GM18868 (cell line): Measurements from ENCODE around the gene UBE2V1.
"Not testable (repeated sequence)": the region's sequence is repeated elsewhere in the genome, so short reads cannot be mapped to it uniquely, and the experiment has no call there.

Source experiments
- ATAC-seq: cut with Tn5 transposase; IDR thresholded peaks from one replicate; pipeline ENCODE4 v1.9.1; 2021; ENCODE audit warnings: mild to moderate bottlenecking, moderate library complexity; ENCODE audit not compliant: unreplicated experiment

The UBE2V1 gene

DNA sequence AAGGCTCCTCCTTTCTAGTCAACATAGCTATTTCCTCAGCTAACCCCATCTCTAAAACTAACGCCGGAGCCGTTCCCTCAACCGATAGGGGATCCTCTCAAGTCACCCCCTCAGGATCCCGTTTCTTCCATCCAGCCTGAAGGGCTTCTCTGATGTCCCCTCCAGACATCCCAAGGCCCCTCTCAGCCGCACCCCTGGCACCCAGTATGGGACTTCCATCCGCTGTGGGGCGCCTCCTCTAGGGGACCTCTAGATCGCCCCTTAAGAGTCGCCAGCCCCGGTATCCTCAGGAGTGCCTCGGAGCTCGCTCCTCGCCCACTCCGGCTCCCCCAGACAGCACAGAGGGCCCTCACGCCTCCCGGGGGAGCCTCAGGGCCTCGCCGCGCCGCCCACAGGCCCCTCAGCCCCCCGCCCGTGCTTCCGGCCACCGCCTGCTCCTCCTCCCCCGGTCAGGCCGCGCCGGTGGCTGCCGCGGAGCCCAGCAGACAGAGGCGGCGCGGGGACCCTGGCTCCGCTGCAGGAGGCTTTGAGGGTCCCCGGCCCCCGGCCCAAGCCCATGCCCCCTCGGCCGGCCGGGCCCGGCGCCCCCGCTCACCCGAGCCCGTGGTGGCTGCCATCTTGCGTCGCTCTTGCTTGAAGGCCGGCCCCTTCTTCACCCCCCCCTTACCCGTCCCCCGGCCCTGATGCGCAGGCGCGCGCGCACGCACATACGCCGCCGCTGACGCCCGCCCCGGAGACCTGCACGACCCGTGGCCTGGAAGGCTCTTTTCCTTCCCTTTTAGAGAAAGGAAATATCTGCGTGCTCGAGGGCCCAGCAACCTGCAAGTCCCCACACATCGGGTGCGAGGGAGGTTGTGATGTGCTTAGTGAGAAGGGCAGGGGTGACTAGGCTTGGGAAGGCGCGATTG is at the start of gene UBE2V1:
UBE2V1 (minus strand) TSS at position 639 of the 908 bp plus-strand sequence; CDS start at position 617, 22 bp downstream.
- peak; percentile 48 for ATAC-seq

DNA sequence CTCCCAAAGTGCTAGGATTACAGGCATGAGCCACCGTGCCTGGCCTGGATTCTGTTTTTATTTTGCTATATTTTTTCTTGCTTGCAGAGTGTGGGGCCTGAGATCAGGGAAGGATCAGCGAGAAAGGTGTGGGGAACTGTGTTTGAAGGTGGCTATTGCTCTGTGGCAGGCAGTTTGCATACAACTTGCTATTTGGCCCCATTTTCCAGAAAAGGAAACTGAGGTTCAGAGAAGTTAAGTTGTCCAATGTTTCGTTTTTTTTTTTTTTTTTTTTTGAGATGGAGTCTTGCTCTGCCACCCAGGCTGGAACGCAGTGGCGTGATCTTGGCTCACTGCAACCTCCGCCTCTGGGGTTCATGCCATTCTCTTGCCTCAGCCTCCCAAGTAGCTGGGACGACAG is 48.5 kb upstream of the UBE2V1 start:
- ATAC-seq: not testable (repeated sequence)

GRCh38 chr20:50153500-50154377 is 40.8 kb upstream of the UBE2V1 start, which contains the start of gene PEDS1:
Gene PEDS1 (minus strand): TSS chr20:50153723. CDS start chr20:50153637, 86 bp downstream.
- peak; percentile 97 for ATAC-seq

DNA sequence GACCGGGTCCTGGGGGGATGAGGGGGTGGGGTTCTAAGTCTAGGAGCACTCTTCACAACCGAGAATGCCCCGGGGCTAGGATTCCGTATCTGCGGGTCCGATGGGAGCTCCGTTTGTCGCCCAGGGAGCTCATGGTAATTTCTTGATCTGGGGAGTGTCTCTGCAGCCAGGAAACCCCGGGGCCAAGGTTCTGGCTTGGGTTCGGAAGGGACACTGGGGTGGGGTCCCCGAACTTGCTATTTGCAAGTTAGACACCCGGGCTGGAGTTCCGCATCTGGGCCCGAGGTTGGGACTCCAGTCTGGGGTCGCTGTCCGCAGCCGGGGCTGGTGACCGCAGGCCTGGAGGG is 40.2 kb upstream of the UBE2V1 start:
- no peak for ATAC-seq

DNA sequence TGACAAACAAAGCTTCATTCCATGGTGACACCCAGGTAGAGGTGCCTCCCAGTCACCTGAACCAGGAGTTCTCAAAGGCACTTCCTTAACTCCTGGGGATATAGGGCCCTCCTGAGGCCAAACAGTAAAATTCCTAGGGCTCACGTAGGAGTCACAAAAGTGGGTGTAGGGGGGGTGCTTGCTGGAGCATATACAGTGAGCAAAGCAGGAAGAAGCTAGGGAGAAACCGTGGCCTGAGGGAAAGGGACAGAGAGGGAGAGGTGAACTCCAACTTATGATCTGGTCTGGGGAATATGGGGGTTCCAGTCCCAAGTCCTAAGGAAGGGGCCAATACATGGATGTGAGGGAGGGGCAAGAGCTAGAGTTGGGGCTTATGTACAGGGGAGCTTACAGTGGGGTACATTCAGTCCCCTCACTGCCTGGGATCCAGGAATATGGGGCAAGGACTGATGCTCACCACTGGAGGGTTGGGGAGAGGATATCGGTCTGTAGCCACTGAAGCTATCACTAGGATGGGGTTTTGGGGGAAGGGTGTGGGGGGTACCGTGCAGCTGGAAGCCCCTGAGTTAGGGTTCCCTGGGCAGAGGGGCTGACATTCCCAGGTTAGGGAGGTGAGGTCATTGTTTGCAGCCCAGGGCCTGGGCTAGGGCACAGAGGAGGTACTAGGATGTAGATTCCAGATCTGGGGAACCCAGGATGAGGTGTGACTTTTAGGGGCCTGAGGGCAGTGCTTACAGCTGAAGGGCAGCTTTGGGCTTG is 39.6 kb upstream of the UBE2V1 start:
- ATAC-seq: no peak

- ATAC-seq: no peak
Measured at GRCh38 chr20:50151034-50151743, 38.2 kb upstream of the UBE2V1 start.

DNA sequence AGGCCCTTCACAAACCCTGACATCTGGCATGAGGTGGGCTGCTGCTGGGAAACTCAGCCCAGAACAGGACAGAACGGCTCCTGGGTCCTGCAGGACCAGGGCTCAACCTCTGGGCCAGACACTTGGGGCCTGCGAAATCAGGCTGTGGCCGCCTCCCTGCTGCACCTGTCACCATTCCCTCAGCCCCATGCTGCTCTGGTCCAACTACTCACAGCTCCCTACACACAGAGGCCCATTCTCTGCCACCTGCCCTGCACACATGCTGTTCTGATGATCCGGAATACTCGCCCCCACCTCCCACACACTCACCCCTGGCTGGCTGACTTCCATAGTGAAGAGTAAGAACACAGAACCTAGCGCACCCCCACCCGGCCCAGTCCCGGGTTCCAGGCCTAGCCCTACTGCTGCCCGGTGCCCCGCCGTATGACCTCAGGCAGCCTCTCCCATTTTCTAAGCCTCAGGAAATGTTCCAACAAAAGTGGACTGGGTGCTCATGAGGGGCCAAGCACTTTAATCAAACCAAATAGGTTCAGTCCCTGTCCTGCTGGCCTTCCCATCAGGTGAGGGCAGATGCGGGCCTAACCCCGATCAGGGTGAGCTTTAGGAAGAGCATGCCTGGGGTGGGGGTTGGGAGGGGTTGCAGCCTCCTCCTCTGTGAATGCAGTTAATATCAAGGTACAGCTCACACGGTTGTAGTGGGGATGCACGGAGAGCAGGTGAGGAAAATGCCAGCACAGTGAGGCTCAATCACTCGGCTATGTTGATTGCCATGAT is 36.7 kb upstream of the UBE2V1 start:
- no peak for ATAC-seq

DNA sequence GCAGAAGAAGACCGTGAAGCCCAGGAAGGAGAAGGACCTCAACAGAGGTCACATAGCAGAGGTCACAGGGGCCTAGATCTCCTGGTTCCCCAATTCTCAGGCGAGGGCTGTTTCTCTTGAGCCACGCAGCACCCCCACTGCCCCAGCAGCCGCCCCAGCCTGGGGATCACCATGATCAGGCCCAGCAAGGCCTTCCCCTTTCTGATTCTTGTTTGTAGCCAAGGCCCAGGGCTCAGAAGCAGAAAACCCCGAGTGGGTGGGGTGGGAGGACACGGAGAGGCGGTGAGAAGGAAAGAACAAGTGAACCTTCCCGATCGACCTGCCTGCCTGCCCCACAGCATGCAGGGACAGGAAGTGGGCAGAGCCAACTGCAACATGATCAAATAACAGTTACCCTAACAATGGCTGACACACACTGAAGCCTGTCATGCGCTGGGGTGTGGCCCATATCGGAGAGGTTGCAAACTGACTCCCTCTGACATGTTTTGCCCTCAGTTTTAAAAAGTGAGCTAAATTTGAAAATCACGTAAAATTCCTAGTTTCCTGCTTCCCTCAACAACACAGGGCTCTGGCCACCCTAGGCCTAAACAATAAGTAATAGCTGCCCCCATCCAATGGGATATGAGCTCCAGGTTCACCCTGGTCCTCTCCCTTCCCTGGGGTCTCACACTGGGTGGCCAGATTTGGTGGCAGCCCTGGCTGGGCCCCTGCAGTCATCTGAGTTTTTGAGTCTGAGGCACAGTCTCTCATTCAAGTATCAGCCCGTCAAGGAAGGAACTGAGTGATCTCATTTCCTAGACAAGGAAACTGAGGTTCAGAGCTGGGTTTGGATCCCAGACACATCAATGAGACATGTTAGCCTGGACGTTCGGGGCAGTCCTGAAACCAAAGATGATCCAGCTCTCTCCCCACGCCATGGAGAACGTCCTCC is 34.0 kb upstream of the UBE2V1 start:
- ATAC-seq: peak; percentile 93

- ATAC-seq: no peak
Measured at GRCh38 chr20:50146214-50146613, 33.3 kb upstream of the UBE2V1 start.

- ATAC-seq: no peak
Measured at GRCh38 chr20:50145566-50145965, 32.6 kb upstream of the UBE2V1 start.

GRCh38 chr20:50144362-50144761 is 31.4 kb upstream of the UBE2V1 start:
- ATAC-seq: no peak

DNA sequence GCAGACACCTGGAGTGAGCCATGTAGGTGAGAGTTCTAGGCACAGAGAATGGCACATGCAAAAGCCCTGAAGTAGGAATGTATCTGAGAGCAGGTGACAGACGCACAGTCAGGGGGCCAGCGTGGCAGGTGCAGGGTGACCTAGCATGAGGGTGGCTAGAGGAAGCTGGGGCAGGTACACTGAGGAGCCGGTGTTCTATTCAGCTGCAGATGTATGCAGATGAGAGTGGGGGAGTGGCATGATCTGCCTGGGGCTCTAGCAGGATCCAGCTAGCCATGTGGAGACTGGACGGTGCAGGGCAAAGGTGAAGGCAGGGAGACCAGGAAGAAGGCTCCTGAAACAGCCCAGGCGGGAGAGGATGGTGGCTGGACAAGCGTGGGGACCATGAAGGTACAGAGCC is 29.9 kb upstream of the UBE2V1 start:
- no peak for ATAC-seq

DNA sequence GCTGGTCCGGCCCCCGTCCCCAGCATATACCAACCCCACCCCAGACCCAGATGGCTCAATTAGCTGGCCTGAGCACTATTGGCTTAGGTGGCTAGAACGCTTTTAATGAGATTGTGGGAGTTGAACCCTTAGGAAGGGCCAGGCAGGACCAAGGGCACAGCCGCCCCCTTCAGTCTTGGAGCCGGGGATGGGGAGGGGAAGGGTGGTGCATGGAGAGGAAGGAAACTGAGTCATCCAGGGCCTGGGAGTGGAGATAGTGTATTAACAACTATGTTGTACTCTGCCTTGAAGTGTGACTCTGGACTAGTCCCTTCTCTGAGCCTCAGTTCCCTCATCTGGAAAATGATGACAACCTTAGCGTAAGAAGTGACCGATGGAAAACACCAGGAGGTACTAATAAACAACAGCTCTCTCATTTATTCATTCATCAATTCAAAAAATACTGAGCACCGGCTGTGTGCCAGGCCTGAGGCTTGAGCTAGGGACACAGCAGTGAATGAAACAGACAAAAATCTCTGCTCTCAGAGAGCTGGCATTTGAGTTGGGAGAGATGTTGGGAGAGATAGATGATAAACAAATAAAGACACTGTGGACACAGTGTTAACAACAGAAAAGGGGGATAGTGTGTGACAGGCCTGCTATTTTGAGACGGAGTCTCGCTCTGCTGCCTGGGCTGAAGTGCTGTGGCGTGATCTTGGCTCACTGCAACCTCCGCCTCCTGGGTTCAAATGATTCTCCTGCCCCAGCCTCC is 29.0 kb upstream of the UBE2V1 start:
- ATAC-seq: no peak

- ATAC-seq: no peak
Measured at GRCh38 chr20:50141018-50141675, 28.2 kb upstream of the UBE2V1 start.

DNA sequence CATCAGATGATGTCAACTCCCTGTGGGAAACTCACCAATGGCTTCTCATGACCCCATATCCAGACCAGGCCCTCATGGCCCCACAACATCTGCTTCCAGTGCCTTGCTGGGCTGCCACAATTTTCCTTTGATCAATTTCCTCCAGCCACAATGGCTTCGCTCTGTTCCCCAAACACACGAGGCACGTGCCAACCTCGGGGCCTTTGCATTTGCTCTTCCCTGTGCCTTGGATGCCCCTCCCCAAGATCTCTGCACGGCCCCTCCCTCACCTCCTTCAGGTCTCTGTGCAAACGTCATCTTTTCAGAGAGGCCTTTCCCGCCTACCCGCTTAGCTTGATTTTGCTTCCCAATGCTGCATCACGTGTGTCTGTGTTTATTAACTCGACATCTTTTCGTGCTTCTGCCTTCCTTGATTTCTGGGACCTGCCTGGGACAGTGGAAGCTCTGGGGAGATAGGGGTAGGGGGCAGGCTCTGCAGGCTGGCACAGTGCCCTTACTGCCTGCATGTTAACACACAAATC is 27.4 kb upstream of the UBE2V1 start:
- ATAC-seq: no peak

DNA sequence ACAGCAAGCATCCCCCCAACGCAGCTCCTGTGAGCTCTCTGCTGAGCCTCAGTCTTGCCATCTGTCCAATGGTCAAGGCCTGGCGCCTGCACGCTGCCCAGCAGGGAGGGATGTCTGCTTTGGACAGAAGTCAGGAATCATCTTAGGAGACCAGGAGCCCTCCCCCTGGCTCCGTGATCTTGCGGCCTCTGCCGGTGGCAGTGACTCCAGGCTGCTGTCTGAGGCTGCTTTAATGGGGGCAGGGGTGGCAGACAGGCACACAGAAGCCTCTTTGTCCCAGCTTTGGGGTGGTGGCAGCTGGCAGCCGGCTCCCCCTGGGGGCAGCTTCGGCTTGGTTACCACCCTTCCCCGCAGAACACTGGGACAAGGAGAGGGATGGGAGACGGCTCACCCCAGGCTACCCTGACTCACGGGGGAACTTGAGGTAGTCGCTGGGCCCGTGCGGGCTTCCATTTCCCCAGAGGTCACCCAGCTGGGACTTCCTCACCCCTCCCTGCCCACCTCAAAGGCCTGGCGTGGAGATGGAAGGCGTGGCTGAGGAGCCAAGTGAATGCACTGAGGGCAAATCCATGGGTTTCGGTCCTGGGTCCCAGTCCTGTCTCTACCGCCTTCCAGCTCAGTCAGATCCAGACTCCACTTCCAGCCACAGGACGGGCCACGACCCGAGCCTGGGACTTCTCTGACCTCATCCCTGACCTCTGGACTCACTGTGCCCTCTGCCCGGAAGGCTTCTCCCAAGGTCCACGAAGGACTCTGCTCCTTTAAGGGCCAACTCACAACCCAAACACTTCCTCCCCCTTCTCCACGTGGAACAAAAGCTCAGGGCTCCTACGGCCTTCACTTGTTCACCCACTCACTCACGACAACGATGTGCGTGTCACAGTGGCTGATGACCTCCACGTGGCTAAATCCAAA is 25.8 kb upstream of the UBE2V1 start:
- no peak for ATAC-seq
